HG03097 (cell line): Measurements from ENCODE around the gene LYPLAL1.

Source experiments
- ATAC-seq: cut with Tn5 transposase; IDR thresholded peaks from one replicate; pipeline ENCODE4 v1.9.1; 2021; ENCODE audit not compliant: unreplicated experiment, low FRiP score

Gene LYPLAL1

DNA sequence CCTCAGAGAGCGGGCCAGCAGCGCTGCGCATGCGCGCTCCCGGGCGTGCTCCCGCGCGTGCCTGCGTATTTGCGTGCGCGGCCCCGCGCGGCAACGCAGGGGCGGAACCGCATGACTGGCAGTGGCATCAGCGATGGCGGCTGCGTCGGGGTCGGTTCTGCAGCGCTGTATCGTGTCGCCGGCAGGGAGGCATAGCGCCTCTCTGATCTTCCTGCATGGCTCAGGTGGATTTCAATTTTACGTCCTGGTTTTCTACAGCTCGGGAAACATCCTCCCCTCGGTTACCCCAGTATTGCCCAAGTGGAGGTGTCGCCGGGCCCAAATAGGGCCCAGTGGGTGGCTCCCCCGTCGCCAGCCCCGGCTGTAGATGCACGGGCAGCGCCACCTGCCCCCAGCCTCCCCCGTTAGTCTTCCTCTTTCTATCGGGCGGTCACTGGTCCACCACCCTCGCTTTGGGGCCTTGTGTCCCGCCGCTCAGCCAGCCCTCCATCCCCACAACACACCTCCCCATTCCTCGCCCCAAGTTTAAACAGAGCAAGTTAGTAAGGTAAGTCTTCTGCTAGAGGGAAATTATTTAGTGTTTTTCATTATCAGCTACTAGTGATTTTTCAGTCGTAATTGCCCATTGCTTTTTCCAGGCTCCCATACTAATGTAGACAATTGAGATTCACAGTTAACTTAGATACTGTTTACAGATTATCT lies at the start of gene LYPLAL1:
Gene LYPLAL1 (plus strand): TSS at position 121 of the 702 bp plus-strand sequence. CDS start 13 bp downstream, at position 134.
- ATAC-seq, result peak; percentile 68

DNA sequence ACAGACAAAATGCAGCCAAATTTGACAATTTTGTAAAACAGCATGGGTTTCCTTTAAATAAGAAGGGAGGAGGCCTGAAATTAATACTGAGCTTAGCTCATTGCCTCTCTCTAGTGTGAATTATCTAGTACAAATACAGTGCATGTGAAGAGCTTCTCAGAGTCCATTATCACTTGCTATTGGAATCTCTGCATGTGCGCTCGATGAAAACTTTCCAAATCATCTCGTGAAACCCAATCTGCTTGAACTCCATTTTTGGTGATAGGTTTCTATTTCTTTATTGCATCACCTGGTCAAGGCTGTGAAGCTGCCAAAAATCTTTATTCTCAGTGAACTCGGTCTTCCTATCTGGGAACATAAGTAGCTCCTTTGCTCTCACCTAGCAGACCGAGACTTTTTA lies 49.5 kb upstream of the LYPLAL1 start:
- no peak for ATAC-seq

DNA sequence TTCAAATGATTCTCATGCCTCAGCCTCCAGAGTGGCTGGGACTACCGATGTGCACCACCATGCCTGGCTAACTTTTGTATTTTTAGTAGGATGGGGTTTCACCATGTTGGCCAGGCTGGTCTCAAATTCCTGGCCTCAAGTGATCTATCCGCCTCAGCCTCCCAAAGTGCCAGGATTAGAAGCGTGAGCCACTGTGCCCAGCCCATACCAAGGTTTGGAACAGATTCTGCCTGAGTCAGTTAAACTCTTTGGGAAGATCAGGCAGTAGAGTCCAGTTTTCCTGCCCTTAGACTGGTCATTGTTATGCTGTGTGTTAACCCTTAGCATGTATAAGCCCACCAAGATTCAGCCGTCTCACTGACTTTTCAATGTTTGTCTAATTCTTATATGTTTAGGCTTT lies 48.3 kb upstream of the LYPLAL1 start:
- no peak for ATAC-seq

DNA sequence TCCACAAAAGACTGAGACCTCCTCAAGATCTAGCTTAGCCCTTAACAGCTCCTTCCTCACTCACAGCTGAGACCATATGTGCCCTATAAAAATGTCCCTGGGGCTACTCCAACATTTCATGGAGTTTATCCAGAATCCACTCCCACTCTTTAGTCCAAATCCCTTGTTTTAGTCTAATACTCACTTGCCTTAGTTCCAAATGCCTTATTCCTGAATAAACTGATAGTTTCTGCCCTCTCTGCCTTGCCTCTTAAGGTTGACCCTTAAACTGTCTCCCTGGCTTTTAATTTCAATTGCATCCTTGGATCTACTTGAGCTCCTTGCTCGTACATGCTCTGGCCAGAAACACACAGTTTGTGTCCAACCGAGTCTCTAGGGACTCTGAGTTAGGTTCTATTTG lies 47.3 kb upstream of the LYPLAL1 start:
- no peak for ATAC-seq

DNA sequence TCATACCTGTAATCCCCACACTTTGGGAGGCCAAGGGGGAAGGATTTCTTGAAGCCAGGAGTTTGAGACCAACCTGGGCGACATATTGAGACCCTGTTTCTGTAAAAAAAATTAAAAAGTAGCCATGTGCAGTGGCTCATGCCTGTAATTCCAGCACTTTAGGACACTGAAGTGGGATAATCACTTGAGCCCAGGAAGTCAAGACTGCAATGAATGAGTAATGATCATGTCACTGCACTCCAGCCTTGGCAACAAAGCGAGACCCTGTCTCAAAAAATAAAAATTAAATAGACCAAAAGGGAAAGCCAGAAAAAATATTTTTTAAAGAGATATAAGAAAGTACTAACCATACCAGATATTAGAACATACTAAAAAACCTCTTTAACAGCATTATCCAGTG lies 44.7 kb upstream of the LYPLAL1 start:
- ATAC-seq, result no peak

DNA sequence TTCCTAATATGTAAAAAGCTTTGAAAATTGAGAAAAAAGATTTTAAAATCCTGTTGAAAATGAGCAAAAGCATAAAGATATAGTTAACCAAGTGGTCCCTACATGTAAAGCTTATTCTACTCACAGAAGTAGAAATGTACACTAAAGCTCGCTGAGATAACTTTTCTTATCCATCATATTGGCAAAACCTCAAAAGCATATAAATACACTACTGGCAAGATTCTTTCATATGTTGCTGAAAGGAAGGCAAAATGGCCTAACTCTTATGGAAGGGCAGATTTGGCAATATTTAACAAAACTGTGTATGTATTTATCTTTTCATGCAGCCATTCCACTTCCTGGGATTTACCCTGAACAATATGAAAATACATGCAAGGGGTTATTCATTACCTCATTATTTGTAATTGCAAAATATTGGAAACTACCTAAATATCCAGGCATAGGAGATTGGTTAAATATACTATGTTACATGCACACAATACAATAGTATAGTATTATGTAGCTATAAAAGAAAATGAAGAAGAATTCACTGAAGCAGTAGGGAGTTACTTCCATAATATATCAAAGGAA lies 43.2 kb upstream of the LYPLAL1 start:
- ATAC-seq, result no peak

DNA sequence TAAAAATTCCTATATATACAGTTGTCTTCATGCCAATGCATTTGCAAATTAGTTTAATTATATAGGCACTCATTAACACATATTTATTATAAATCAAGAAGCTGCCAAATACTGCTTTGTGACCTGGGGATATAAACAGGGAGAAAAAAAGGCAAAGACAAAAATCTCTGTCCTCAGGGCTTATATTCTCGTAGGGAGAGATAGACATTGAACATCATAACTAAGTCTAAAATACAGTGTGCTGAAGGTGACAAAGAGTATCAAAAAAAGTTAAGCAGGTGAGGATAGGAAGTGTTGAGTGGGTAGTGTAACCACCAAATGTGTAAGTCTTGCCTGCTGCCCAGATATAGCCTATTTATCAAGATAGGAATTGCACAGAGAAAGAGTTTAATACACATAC lies 40.7 kb upstream of the LYPLAL1 start:
- no peak for ATAC-seq

DNA sequence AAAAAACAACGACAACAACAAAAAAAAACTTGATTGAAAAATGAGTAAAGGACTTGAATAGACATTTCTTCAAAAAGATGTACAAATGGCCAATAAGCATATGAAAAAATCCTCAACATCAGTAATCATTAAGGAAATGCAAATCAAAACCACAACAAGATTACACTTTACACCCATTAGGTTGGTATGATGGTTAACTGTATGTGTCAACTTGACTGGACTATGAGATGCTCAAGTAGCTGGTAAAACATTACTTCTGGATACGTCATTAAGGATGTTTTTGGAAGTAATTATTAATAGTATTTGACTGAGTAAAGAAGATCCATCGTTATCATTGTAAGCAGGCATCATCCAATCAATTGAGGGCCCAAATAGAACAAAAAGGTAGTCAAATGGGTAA lies 34.9 kb upstream of the LYPLAL1 start:
- ATAC-seq, result peak; percentile 69

DNA sequence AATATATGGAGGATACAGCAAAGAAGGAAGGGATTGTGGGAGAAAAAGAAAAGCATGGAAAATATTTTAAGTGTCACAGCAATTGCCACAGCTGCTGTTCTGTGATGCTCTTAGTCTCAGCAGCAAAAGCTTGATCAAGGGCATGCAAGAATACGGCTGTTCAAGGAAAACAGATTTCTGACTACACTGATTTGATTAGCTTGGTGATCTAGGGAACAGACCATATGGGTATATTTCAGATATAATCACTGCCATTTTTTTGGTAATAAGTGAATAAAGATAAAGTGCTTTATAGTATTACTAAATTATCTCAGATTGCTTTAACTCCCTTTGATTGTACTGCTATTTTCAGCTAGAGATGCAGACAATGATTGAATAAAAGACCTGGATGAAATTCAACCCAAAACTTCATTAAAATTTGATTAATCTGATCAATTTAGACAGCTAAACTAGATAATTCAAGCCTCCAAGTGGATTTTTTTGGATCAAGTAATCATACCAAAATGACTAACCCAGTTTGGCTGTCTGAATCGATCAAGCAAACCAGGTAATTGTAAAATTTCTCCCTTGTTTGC lies 33.3 kb upstream of the LYPLAL1 start:
- ATAC-seq, result no peak

DNA sequence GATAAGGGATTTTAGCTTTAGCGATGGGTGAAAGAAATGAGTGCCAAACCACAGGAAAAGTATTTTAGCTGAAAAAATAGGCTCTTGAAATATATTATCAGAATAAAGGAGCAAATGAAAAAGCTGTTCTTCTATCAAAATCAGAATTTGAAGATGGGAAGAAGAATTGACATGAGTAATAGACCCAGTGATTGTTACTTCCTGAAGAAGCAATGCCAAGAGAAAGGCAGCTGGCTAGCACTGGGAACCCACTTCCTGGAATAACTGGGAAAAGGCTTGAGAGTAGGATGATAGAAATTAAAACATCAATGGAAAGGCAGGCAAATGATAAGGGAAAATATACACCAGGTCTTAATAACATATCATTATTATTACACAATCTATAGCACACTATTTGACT lies 29.9 kb upstream of the LYPLAL1 start:
- ATAC-seq, result no peak

DNA sequence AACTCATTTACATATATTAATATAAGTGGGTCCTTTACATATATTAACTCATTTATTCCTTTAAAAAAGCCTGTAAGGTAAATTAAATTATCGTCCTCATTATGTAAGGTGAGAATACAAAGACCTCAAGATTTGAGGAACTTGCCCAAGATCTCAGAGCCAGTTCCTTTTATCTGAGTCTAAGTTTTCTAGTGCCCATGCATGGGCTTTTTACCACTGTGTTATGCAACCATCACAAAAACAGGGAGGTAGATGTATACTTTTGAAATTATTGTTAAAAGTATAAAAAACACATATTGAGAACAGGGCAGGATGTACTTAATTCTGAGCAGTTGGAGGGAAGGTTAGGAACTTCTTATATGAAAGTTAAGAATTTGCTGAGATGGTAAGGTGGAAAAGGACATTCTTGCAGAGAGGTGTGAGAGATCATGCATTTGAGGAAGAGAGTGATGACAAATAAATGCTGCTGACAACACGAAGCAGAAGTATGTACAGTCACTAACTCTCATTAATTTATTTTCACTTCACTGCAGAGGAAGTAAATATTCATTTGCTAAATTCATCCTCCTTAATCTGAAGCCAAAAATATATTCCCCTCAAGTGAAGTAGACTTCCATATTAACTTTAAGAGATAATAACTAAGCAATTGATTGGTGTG lies 28.9 kb upstream of the LYPLAL1 start:
- no peak for ATAC-seq

DNA sequence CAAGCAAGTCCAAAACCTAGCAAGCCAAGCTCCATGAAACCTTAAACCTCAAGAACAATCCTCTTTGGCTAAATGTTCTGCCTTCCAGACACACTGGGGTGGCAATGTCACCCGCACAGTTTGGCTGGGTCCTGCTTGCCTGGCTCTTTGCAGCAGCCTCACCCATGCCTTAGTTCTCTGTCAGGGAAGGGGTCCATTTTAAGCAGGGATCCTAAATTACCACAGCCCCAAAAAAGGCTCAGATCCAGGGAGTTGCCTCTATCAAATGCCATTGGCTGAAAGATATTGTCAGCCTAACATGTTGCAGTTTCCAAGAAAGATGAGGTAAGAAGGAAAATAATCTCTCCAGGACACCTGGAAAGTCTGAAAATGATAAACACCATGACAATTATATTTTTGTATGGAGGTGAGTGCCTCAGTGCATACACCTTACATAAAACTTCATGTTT lies 26.1 kb upstream of the LYPLAL1 start:
- no peak for ATAC-seq

DNA sequence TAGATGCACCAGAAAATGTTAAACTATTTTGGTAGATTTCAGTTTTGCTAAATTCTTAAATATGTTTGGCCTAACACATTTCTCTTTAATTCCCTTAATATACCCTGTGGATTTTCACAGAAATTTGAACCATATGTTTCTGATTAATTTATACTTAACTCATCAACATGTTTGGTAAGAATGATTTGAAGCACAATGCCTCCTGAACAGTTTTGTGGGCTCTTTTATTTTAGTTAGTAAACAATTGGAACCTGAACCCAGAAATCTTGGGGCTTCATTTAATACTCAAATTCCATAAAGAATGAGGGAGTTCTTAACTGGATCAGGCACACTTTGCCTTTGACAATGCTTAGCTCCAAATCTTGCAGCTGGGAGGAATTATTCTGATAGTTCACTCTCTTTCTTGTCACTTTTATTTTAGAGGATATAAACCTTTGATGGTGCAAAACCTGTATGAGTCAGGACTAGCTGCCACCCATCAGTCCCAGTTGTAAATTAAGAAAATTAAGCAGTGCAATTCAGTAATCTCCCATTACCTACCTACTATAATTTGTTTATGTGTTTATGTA lies 24.6 kb upstream of the LYPLAL1 start:
- ATAC-seq, result no peak

DNA sequence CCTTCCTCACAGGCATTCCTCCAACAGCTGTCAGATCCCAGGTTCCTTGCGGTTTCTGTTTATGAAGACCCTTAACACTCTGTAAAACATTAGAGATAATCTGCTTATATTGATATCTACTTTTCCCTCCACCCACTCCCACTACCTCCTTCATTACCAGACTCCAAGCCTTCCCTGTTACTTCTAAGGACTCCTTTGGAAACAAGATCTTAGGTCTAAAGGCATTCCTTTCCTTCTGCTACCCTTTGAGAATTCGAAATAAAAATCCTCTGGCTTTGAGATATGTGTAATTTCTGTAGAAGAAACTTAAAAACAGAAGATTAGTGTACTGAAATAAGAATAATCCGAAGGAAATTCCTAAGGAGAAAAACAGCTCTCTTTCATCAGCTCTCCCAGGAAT lies 23.7 kb upstream of the LYPLAL1 start:
- no peak for ATAC-seq

DNA sequence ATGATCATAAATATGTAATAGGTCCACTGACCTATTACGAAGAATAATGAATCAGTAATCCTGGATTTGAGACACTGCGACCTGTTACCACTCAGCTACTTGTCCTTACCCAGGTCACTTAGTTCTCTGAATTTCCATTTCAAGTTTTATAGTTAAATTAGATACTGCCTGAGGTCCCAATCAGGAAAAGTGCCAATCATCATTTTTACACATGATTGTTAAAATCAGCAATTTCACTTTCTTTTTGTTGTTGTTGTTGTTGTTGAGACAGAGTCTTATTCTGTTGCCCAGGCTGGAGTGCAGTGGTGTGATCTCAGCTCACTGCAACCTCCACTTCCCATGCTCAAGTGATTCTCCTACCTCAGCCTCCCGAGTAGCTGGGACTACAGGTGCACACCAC lies 22.8 kb upstream of the LYPLAL1 start:
- ATAC-seq, result no peak

DNA sequence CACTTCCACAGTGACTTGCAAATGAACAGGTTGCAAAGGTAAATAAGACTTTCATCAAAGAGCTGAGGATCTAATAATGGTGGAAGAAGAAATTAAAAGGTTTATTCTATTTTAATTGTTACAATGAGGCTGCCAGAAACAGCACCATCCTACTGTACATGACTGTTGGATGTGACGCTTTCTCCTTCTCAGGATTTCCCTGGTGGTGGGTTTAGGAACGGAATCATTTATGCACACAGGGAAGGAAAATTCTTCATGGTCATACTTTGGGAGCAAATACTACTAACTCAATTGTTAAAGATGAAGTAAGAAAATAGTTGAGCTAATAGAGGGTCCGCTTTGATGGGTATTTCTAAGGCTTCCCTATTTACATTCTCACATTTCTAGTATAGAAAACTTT lies 22.2 kb upstream of the LYPLAL1 start:
- ATAC-seq, result no peak

DNA sequence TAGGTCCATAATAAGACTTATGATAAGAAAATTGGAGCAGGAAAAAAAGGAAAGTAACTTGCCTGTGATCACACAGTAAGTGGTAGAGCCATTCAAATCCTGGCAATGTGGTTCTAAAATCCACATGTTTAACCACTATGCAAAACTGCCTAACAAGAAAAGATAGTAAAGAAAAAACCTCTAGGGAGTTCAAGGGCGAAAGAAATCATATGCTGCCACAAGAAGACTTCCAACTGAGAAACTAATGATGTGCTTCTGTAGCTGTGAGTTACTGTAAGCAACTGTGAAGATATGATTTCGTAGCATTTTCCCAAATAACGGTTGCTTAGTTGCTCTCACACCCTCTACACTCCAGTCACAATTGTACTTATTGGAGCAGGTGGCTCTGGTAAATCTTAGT lies 20.9 kb upstream of the LYPLAL1 start:
- no peak for ATAC-seq

DNA sequence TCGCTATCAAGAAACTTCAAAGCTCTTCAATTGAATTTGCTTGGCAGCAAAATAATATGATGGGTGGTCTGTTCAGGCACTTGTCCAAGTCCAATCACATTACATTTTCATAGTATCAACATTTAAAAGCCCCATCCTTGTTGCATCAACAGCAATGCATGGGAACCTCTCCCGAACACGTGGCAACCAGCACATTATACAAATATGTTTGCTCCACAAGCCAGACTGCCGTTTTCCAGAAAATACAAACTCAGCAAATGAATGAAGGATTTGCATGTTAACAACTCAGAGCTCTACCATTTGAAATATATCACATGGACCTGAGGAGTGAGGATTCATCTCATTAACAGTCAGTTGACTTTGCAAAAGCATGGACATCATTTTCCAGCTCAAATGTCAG lies 20.0 kb upstream of the LYPLAL1 start:
- no peak for ATAC-seq

DNA sequence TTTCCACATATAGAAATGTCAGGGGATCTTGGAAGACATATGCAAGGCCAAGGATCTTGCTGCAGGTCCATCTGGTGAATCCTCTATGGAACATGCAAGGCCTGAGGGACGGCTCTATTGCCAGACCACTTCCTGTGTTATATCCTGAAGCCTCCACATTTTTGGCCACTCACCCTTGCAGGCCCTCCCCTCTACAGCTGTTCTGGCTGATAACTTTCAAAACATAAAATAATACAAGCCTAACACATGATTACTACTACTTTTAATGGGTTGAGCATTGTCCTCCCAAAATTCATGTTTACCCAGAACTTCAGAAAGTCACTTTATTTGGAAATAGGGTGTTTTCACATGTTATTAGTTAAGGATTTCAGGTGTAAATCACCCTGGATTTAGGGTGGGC lies 18.5 kb upstream of the LYPLAL1 start:
- ATAC-seq, result no peak

DNA sequence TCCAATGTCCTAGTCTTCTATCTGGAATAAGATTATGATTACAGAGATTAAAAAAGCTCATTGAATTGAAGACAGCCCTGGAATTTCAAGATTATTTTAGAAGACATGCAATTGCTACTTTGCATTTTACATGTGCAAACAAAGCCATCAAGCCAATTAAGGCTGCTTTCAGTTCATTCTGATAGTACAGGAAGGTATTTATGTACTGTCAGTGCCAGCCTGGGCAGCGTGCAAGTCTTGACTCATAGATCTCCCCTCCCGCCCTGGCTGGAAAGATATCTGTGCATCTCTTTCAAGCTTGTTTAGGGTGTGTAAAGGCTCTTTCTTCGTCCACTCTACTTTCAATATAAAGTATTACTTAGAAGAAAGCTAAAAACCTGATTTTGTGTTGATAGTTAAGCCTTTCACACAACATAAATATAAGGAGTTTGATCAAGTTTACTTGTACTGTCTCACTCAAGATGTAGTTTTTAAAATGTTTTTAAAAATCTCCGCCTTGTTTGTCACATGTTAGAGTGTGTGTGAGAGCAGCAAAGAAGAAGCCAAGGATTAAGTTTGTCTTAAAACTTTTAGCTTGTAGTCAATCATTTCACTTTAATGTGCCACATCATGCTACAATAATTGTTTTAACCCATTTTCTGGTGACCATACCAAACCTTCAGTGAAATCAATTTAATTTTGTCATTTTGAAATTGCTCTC lies 13.6 kb upstream of the LYPLAL1 start:
- ATAC-seq, result no peak

DNA sequence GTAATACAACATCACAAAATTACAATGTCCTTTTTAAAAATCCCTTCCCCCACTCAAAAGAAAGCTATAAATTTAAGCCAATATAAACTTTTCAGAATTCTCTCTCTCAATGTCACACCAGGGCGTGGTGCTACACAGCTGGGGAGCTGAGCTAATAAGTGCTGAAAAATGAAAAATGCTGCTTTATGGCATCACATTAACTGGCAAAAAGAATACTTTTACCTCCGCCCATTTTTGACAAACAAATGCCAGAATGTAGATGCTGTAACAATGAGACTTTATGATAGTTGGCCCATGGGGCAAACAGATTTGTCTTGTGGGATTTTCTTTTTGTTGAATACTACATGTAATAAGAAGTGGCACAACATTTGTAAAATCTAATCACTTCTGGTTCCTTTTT lies 12.7 kb upstream of the LYPLAL1 start:
- ATAC-seq, result no peak
